Stimulated activated CD4-positive, alpha-beta T cell treated with anti-CD3 and anti-CD28 coated beads, Interleukin-2, amount 100 ng/mL, for 24 hours (primary cell): ENCODE results near the gene EGR1.

Experiments
- DNase-seq, 2 donors: peaks; one replicate each; pipeline ENCODE4 v3.0.0-alpha.2; 2020

The EGR1 gene

DNA sequence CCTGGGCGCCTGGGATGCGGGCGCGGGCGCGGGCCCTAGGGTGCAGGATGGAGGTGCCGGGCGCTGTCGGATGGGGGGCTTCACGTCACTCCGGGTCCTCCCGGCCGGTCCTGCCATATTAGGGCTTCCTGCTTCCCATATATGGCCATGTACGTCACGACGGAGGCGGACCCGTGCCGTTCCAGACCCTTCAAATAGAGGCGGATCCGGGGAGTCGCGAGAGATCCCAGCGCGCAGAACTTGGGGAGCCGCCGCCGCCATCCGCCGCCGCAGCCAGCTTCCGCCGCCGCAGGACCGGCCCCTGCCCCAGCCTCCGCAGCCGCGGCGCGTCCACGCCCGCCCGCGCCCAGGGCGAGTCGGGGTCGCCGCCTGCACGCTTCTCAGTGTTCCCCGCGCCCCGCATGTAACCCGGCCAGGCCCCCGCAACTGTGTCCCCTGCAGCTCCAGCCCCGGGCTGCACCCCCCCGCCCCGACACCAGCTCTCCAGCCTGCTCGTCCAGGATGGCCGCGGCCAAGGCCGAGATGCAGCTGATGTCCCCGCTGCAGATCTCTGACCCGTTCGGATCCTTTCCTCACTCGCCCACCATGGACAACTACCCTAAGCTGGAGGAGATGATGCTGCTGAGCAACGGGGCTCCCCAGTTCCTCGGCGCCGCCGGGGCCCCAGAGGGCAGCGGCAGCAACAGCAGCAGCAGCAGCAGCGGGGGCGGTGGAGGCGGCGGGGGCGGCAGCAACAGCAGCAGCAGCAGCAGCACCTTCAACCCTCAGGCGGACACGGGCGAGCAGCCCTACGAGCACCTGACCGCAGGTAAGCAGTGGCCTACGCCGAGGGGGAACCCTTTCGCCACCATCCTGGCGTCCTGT, at the start of gene EGR1:
Gene EGR1, plus strand, starts transcription at position 219 of the 864 bp plus-strand sequence. Its CDS starts 283 bp downstream, at position 502.
- peak; percentile 92 to 95 for DNase-seq

GRCh38 chr5:138418444-138418843, 46.8 kb upstream of the EGR1 start:
- DNase-seq: no peak

DNA sequence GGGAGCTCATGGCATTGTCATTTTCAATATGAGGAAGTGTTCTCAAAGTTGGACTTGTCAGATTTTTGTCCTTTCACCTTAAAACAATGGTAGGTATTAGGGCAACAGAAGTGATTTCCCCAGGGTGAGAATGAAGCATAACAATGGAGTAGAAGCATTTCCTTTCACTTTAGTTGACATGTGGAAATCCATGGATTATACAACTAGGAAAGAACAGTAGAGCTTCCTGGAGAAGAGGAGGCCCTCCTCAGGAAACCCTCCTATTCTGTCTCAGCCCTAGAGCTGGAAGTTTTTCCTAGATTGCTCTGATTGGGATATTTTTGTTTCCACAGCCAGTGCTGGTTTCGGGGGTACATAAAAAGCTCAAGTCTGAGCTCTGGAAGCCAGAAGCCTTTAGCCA, 40.2 kb upstream of the EGR1 start:
- no peak for DNase-seq

DNA sequence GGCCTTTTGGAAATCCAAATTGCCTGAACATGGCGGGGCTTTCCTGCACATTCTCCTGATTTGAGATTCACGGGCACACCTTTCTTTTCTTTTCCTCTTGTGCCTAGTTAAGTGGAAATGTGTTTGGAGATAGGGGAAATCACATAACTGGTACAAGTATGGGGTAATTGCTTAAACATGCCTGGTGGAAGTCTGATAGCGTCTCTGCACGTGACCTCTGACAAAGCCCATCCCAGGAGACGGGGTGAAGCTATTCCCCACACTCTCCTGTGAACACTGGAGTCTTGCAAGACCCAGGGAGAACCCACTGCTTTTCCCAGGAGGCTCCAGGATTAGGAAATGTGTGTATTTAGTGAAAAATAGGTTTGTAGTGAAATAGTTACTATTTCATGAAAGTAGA, 29.3 kb upstream of the EGR1 start:
- DNase-seq: no peak

- no peak for DNase-seq
Measured at GRCh38 chr5:138438003-138438723, 27.1 kb upstream of the EGR1 start.

DNA sequence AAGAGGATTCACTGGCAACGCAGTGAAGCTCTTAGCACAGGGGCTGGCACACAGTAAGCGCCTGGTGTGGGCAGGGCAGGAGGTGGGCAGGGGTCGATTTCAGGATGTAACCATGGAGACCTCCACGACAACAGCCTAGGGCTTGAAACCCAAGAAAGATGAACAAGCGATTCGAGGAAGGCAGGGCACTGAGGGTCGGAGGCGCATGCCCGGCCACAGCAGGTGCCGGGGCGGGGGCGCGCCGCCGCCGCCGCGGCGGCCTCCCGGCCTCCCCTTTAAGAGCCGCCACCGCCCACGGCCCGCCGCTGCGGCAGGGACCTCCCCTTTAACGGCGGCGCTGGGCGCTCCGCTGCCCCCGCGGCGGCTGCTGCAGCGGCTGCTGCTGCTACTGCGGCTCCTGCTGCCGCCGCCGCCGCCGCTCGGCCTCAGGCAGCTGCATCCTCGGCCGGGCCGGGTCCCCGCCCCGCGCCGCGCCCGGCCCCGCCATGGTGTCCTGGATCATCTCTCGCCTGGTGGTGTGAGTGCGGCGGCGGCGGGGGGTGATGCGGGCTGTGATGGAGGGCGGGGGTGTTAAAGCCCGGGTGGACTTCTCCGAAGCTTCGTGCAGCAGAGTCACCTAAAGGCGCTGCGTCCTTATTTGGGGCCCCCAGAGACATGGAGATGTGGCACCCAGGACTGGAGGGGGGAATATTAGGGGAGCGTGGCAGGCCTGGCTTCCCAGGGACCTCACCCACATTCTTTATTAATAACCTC, 26.4 kb upstream of the EGR1 start, which contains the start of gene REEP2:
Gene REEP2, plus strand, starts transcription at position 334 of the 753 bp plus-strand sequence. Its CDS starts 152 bp downstream, at position 486.
- DNase-seq: peak; percentile 75 to 76

- DNase-seq: no peak
Measured at GRCh38 chr5:138439477-138440158, 25.7 kb upstream of the EGR1 start.

- no peak for DNase-seq
Measured at GRCh38 chr5:138440159-138441073, 24.9 kb upstream of the EGR1 start.

- DNase-seq: no peak
Measured at GRCh38 chr5:138441221-138441620, 24.1 kb upstream of the EGR1 start.

DNA sequence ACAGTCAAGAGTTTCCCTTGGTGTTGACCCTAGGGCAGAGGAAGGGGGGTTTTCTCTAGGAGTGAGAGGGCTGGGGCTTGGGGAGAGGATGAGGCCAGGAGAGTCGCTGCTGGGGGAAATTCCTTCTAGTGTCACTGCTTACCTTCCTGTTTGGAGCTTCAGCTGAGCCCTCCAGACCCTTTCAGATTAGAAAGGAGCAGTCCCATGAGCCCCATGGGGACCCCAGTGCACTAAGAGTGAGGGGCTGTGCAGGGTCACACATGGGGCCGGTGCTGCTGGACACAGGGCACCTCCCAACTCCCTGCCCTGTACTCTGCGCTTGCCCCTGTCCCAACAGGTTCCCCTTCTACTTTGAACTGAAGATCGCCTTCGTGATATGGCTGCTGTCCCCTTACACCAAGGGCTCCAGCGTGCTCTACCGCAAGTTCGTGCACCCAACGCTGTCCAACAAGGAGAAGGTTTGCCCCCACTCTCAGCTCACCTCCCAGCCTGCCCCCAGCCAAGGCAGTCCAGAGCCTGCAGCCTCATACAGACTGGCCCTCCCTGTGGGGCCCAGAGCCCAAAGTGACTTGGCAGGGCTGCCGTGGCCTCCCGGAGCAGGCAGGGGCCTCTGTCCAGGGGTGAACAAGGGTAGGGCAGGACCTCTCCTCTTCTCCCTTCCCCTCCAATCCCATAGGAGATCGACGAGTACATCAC, 21.1 kb upstream of the EGR1 start:
- DNase-seq: no peak

GRCh38 chr5:138444774-138445546, 20.3 kb upstream of the EGR1 start:
- no peak for DNase-seq

GRCh38 chr5:138445547-138446271, 19.6 kb upstream of the EGR1 start:
- no peak for DNase-seq

DNA sequence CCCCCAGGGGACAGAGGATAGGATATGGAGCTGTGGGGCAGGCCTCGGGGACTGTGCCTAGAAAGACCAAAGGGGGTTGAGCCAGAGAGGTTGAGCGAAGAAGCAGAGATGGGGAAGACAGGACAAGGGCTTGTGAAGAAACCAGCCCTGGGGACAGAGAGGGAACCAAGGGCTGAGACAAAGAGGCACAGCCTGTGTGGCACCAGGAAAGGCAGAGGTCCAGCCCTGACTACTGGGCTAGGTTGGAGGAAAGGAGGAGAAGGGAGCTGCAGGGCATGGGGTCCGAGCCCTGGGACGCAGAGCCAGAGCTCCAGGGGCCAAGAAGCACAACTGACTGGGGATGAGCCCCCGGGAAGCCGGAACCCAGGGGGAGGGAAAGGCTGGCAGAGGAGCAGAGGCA, 17.2 kb upstream of the EGR1 start:
- DNase-seq: no peak

- DNase-seq: no peak
Measured at GRCh38 chr5:138448481-138449398, 16.5 kb upstream of the EGR1 start.

DNA sequence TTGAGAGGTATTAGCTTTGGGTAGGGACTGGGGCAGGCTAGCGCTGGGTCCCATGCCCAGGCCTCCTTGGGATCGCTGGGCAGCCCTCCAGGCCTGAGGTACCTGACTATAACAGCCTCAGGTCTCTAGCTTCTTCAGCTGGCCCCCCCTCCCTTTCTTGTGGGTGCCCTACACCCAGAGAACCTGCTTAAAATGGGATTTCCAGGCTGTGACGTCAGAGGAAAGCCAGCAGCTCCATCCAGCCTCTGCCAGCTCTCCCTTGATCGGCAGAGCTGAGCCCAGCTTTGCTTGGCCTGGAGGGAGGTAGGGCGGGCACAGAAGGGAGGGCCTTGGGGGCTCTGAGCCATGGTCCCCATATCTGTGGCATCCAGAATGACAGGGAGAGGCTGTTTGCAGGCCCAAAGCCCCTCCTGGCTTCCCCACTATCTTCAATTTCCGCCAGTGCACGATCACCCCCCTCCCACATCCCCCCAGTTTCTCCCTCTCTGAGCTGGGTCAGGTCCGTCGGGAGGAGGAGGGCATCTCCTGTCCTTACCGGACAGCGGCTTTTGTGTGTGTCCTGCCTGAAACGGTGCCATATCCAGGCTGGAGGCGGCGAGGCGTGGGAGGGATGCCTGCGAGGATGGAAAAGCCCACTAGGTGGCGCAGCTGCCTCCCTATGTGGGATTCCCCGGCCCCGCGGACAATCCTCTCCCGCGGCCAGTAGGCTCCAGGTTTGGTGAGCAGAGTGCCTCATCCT, 15.6 kb upstream of the EGR1 start:
- peak; percentile 87 to 91 for DNase-seq

DNA sequence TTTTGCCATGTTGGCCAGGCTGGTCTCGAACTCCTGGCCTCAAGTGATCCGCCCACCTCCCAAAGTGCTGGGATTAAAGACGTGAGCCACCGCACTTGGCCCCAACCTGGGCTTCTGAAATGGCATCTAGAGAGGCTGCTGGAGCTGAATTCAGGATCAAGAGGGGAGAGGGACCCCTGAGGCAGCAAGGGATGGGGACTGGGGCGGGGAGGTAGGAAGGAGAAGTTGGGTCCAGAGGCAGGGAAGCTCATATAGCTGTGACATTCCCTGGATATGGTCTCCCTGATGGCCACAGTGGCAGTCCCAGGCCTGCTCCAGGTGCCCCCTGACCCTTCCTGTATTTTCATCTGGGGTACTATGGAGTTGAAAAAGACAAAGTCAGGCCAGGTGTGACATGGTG, 14.3 kb upstream of the EGR1 start:
- DNase-seq: no peak

DNA sequence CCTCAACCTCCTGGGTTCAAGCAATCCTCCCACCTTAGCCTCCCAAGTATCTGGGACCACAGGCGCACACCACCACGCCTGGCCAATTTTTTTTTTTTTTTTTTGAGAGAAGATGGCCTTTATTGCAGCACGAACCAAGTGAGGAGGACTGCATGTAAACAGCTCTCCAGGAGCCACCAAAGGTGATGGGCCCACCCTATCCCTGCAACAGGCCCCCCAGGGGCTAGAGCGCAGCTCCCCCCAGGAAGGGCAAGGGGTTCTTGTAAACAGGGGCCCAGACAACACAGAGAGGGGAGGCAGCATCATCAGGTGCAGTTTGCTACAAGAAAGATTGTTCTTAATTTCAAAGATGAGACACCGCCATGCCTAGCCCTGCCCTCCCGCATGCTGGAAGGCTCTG, 12.6 kb upstream of the EGR1 start:
- DNase-seq: no peak

DNA sequence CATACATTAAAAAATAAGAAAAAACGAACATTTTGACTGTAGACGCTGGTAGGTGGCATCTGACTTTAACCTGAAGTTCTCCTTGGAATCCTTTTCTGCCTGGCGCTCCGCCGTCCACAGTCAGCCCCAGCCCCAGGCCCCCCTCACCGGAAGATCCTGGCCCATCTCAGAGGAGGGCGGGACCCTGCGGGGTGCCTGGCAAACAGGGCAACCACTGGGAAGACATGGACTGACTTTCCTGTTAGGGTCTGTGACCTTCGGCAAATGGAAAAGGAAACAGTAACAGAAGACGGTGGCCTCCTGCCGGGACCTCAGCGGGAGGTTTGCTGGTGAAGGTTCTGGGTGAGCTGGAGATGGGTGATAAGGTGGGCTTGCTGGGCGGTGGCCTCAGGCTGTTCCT, 11.7 kb upstream of the EGR1 start:
- DNase-seq: no peak
